ENCODE data around the gene DIP2A. TPM values are rescaled to one million over a fixed set of nuclear protein-coding genes. Genes with fewer than 3 reads are reported as not detected.
"Not testable (repeated sequence)": the region's sequence is repeated elsewhere in the genome, so short reads cannot be mapped to it uniquely, and the experiment has no call there.

The DIP2A gene
- total RNA-seq, 2 donors from 2014 or later, result 51.0 to 52.2 TPM

DNA sequence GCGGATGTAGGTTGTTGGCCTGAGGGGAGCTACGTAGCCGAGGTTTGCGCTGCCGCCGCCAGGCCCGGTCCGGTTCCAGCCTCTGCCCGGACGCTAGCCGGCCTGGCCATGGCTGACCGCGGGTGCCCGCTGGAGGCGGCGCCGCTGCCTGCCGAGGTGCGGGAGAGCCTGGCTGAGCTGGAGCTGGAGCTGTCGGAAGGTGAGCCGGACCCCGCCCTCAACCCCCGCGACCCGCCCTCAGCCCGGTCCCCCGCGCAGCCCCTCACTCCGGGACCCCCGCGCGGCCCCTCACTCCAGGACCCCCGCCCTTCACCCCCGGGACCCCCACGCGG lies 299 bp downstream of the DIP2A start:
- TF ChIP-seq, protein P1, sequence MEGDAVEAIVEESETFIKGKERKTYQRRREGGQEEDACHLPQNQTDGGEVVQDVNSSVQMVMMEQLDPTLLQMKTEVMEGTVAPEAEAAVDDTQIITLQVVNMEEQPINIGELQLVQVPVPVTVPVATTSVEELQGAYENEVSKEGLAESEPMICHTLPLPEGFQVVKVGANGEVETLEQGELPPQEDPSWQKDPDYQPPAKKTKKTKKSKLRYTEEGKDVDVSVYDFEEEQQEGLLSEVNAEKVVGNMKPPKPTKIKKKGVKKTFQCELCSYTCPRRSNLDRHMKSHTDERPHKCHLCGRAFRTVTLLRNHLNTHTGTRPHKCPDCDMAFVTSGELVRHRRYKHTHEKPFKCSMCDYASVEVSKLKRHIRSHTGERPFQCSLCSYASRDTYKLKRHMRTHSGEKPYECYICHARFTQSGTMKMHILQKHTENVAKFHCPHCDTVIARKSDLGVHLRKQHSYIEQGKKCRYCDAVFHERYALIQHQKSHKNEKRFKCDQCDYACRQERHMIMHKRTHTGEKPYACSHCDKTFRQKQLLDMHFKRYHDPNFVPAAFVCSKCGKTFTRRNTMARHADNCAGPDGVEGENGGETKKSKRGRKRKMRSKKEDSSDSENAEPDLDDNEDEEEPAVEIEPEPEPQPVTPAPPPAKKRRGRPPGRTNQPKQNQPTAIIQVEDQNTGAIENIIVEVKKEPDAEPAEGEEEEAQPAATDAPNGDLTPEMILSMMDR (conservative IDR thresholded peaks at IDR 0.05), result no peak
- Histone ChIP-seq H3K4me1 (ENCODE audit: control insufficient read depth, insufficient read depth, low read length) (no peaks in the 10 kb centered on the region), H3K27ac (ENCODE audit: low read depth, low read length) (no peak overlapping the region), H3K9me3 (ENCODE audit: control insufficient read depth, low read length) (no peaks in the 10 kb centered on the region), H3K27me3 (ENCODE audit: control insufficient read depth, insufficient read depth, low read length, poor library complexity, severe bottlenecking) (no peaks in the 10 kb centered on the region), H3K4me3 (ENCODE audit: low read length) (peak overlapping the region; percentile 78), H3K9ac (ENCODE audit: extremely low read depth, low read length, poor library complexity, severe bottlenecking) (peak overlapping the region; percentile 45), H3K36me3 (ENCODE audit: control insufficient read depth, insufficient read depth, low read length) (peaks cover 20% of the 10 kb centered on the region)
- no peaks in the 10 kb centered on the region for H3K27me3 Mint-ChIP-seq (ENCODE audit: insufficient read depth)
- no peak for DNase-seq
- H3K4me3 Mint-ChIP-seq, result peak overlapping the region; percentile 86
- H3K27ac Mint-ChIP-seq, result no peak overlapping the region
- WGBS, 2 experiments (ENCODE audit: insufficient coverage in 1 of 2, insufficient read length in 1 of 2), result 0 to 1% methylated on average over 15 to 33 of the region's 36 CpGs
- peaks cover 3% of the 10 kb centered on the region for H3K4me1 Mint-ChIP-seq
- H3K9me3 Mint-ChIP-seq, result no peaks in the 10 kb centered on the region
- H3K36me3 Mint-ChIP-seq (ENCODE audit: low read depth), result peaks cover 30% of the 10 kb centered on the region

DNA sequence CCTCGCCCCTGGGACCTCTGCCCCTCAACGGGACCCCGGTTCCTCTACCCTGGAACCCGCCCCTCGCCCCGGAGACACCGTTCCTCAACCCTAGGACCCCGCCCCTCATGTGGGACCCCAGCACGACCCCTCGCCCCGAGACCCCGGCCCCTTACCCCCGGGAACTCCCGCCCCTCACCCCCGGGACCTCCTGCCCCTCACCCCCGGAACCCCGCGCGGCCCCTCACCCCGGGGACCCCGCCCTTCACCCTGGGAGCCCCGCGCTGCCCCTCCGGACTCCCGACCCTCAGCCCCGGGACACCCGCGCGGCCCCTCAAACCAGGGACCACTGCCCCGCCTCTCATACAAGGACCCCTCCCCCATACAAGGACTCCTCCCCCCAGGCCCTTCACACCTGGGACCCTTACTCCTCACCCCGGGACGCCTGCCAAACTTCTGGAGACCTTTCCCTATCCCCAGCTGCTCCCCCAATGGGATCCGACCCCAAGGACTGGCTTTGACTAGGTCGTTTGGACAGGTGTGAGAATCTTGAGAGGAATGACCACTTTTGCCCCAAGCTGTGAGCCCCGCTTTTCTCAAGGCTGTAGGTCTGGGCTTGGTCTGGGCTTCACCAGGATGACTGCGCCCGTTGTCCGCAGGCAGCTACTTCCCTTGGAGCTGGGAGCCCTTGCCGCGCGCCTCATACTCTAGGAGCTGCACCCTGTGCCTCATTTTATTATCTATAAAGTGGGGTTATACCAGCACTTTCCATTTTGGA lies 843 bp downstream of the DIP2A start:
- H3K27me3 ChIP-seq (ENCODE audit: control insufficient read depth, insufficient read depth, low read length, poor library complexity, severe bottlenecking), result no peaks in the 10 kb centered on the region
- H3K4me1 ChIP-seq (ENCODE audit: control insufficient read depth, insufficient read depth, low read length), result no peaks in the 10 kb centered on the region
- 7 to 32% methylated on average over 5 to 32 of the region's 41 CpGs for WGBS, 2 experiments (ENCODE audit: insufficient coverage in 1 of 2, insufficient read length in 1 of 2)
- Mint-ChIP-seq H3K27me3 (ENCODE audit: insufficient read depth) (no peaks in the 10 kb centered on the region), H3K36me3 (ENCODE audit: low read depth) (peaks cover 29% of the 10 kb centered on the region), H3K27ac (peak overlapping the region; percentile 82), H3K9me3 (no peaks in the 10 kb centered on the region), H3K4me3 (peak overlapping the region; percentile 86), H3K4me1 (peaks cover 3% of the 10 kb centered on the region)
- TF ChIP-seq, protein P1 (conservative IDR thresholded peaks at IDR 0.05), result no peak
- peak overlapping the region; percentile 85 for H3K4me3 ChIP-seq (ENCODE audit: low read length)
- H3K9ac ChIP-seq (ENCODE audit: extremely low read depth, low read length, poor library complexity, severe bottlenecking), result peak overlapping the region; percentile 45
- H3K9me3 ChIP-seq (ENCODE audit: control insufficient read depth, low read length), result no peaks in the 10 kb centered on the region
- H3K27ac ChIP-seq (ENCODE audit: low read depth, low read length), result no peak overlapping the region
- DNase-seq, result peak; percentile 69
- H3K36me3 ChIP-seq (ENCODE audit: control insufficient read depth, insufficient read depth, low read length), result peaks cover 17% of the 10 kb centered on the region

DNA sequence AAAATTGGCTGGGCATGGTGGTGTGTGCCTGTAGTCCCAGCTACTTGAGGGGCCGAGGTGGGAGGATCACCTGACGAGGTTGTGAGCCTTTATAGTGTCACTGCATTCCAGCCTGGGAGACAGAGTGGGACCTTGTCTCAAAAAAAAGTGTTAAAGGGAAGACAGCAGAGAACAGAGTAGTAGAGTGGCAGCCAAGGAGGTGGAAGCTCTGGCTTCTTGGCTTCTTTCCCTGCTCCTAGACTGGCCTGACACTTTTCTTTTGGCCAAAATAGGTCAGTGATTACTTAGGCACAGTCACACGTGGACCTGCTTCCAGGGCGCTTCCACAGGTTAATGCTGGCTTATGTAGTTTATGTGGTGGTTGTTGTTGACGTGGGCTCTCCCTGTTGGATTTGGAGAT lies 3.2 kb downstream of the DIP2A start:
- Mint-ChIP-seq H3K27me3 (ENCODE audit: insufficient read depth) (no peaks in the 10 kb centered on the region), H3K27ac (peak overlapping the region; percentile 53), H3K9me3 (no peaks in the 10 kb centered on the region), H3K4me1 (peaks cover 3% of the 10 kb centered on the region), H3K4me3 (no peak overlapping the region), H3K36me3 (ENCODE audit: low read depth) (peaks cover 24% of the 10 kb centered on the region)
- Histone ChIP-seq H3K36me3 (ENCODE audit: control insufficient read depth, insufficient read depth, low read length) (peaks cover 26% of the 10 kb centered on the region), H3K4me3 (ENCODE audit: low read length) (no peak overlapping the region), H3K4me1 (ENCODE audit: control insufficient read depth, insufficient read depth, low read length) (no peaks in the 10 kb centered on the region), H3K9me3 (ENCODE audit: control insufficient read depth, low read length) (no peaks in the 10 kb centered on the region), H3K27ac (ENCODE audit: low read depth, low read length) (no peak overlapping the region), H3K9ac (ENCODE audit: extremely low read depth, low read length, poor library complexity, severe bottlenecking) (no peak overlapping the region), H3K27me3 (ENCODE audit: control insufficient read depth, insufficient read depth, low read length, poor library complexity, severe bottlenecking) (no peaks in the 10 kb centered on the region)
- WGBS, 2 experiments (ENCODE audit: insufficient coverage in 1 of 2, insufficient read length in 1 of 2), result 89% methylated on average over 3 to 5 of the region's 5 CpGs
- TF ChIP-seq, protein P1 (conservative IDR thresholded peaks at IDR 0.05), result no peak
- DNase-seq, result no peak

DNA sequence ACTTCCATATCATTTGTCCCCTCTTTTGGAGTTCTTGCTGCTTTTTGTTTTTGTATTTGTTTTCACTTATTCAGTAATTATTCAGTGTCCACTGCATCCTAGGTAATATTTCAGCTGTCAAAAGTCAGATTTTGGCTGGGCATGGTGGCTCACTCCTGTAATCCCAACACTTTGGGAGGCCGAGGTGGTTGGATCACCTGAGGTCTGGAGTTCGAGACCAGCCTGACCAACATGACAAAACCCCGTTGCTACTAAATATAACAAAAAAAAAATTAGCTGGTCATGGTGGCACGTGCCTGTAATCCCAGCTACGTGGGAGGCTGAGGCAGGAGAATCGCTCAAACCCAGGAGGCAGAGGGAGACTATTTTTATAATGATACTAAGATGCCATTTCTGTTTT lies 6.5 kb downstream of the DIP2A start:
- H3K27ac Mint-ChIP-seq; H3K9ac ChIP-seq (ENCODE audit: extremely low read depth, low read length, poor library complexity, severe bottlenecking); H3K9me3 Mint-ChIP-seq; H3K4me3 ChIP-seq (ENCODE audit: low read length); H3K4me3 Mint-ChIP-seq; H3K27ac ChIP-seq (ENCODE audit: low read depth, low read length); H3K4me1 ChIP-seq (ENCODE audit: control insufficient read depth, insufficient read depth, low read length); DNase-seq; H3K4me1 Mint-ChIP-seq; H3K9me3 ChIP-seq (ENCODE audit: control insufficient read depth, low read length); H3K27me3 Mint-ChIP-seq (ENCODE audit: insufficient read depth); H3K27me3 ChIP-seq (ENCODE audit: control insufficient read depth, insufficient read depth, low read length, poor library complexity, severe bottlenecking): not testable (repeated sequence)
- H3K36me3 ChIP-seq (ENCODE audit: control insufficient read depth, insufficient read depth, low read length), result peaks cover 39% of the 10 kb centered on the region
- WGBS, 2 experiments (ENCODE audit: insufficient coverage in 1 of 2, insufficient read length in 1 of 2), result 95 to 100% methylated on average over 1 to 6 of the region's 6 CpGs
- H3K36me3 Mint-ChIP-seq (ENCODE audit: low read depth), result peaks cover 29% of the 10 kb centered on the region

All from endodermal cell (in vitro differentiated cells).